ENCODE measurements around the gene ARHGAP26. TPM values are rescaled to one million over a fixed set of nuclear protein-coding genes. Genes with fewer than 3 reads are reported as not detected.

Gene ARHGAP26
- polyA plus RNA-seq, 1 donor from 2014 or later, result 0.83 TPM

- Histone ChIP-seq H3K9me3 (ENCODE audit: low read length) (no peaks in the 10 kb centered on the region), H4K20me1 (ENCODE audit: insufficient read depth) (no peaks in the 10 kb centered on the region), H3K79me2 (replicated peaks; ENCODE audit: insufficient read depth, low read length) (no peaks in the 10 kb centered on the region), H3K27ac (ENCODE audit: low read length) (no peak overlapping the region), H2AFZ (ENCODE audit: low read depth, low read length) (no peak overlapping the region), H3F3A (ENCODE audit: insufficient read depth, low read length, poor library complexity, severe bottlenecking) (no peaks in the 10 kb centered on the region), H3K9me2 (ENCODE audit: insufficient read depth, low read length) (no peaks in the 10 kb centered on the region), H3K4me2 (ENCODE audit: low read length) (no peak overlapping the region), H3K4me3 (ENCODE audit: low read length) (no peak overlapping the region), H3K9ac (ENCODE audit: low read length) (no peak overlapping the region), H3K36me3 (ENCODE audit: insufficient read depth, low read length) (no peaks in the 10 kb centered on the region), H3K27me3 (ENCODE audit: insufficient read depth, low read depth, low read length) (no peaks in the 10 kb centered on the region)
- no peak for TF ChIP-seq EZH2 (IDR thresholded peaks at IDR 0.05; ENCODE audit: borderline replicate concordance, insufficient read depth, low read length, poor library complexity, severe bottlenecking)
- no peak for TF ChIP-seq EP300 (conservative IDR thresholded peaks at IDR 0.05; ENCODE audit: poor library complexity, severe bottlenecking)
- TF ChIP-seq RAD21 (conservative IDR thresholded peaks at IDR 0.05), result no peak
- no peak for TF ChIP-seq TAF1 (IDR thresholded peaks at IDR 0.05; ENCODE audit: low read depth)
- TF ChIP-seq POLR2AphosphoS5 (IDR thresholded peaks at IDR 0.05), result no peak
- no peak for TF ChIP-seq CTCF (IDR thresholded peaks at IDR 0.05; ENCODE audit: poor library complexity, severe bottlenecking)
- no peak for TF ChIP-seq REST (IDR thresholded peaks at IDR 0.05; ENCODE audit: borderline replicate concordance)
- no peak for TF ChIP-seq SMC3 (conservative IDR thresholded peaks at IDR 0.05; ENCODE audit: poor library complexity)
- no peak for TF ChIP-seq MXI1 (conservative IDR thresholded peaks at IDR 0.05; ENCODE audit: poor library complexity, severe bottlenecking)
Measured at GRCh38 chr5:142849466-142849865, 79.3 kb downstream of the ARHGAP26 start.

GRCh38 chr5:142849880-142850279 is 79.7 kb downstream of the ARHGAP26 start:
- no peak overlapping the region for H3K9ac ChIP-seq (ENCODE audit: low read length)
- no peaks in the 10 kb centered on the region for H3K27me3 ChIP-seq (ENCODE audit: insufficient read depth, low read depth, low read length)
- no peaks in the 10 kb centered on the region for H3K36me3 ChIP-seq (ENCODE audit: insufficient read depth, low read length)
- no peak overlapping the region for H3K27ac ChIP-seq (ENCODE audit: low read length)
- H3K79me2 ChIP-seq (replicated peaks; ENCODE audit: insufficient read depth, low read length), result no peaks in the 10 kb centered on the region
- H2AFZ ChIP-seq (ENCODE audit: low read depth, low read length), result no peak overlapping the region
- H3K4me3 ChIP-seq (ENCODE audit: low read length), result no peak overlapping the region
- H4K20me1 ChIP-seq (ENCODE audit: insufficient read depth), result no peaks in the 10 kb centered on the region
- no peak for TF ChIP-seq REST (IDR thresholded peaks at IDR 0.05; ENCODE audit: borderline replicate concordance)
- TF ChIP-seq EZH2 (IDR thresholded peaks at IDR 0.05; ENCODE audit: borderline replicate concordance, insufficient read depth, low read length, poor library complexity, severe bottlenecking), result no peak
- TF ChIP-seq CTCF (IDR thresholded peaks at IDR 0.05; ENCODE audit: poor library complexity, severe bottlenecking), result no peak
- TF ChIP-seq SMC3 (conservative IDR thresholded peaks at IDR 0.05; ENCODE audit: poor library complexity), result no peak
- no peak for TF ChIP-seq POLR2AphosphoS5 (IDR thresholded peaks at IDR 0.05)
- H3K9me2 ChIP-seq (ENCODE audit: insufficient read depth, low read length), result no peaks in the 10 kb centered on the region
- no peaks in the 10 kb centered on the region for H3K9me3 ChIP-seq (ENCODE audit: low read length)
- H3F3A ChIP-seq (ENCODE audit: insufficient read depth, low read length, poor library complexity, severe bottlenecking), result no peaks in the 10 kb centered on the region
- no peak overlapping the region for H3K4me2 ChIP-seq (ENCODE audit: low read length)
